Dendritic cell treated with granulocyte-macrophage colony-stimulating factor and Interleukin-4, amounts not matched to agents 40 ng/mL and 50 ng/mL, for 4 days (primary cell): ENCODE results near the gene NRAP.

Source experiments
- H3K27ac Mint-ChIP-seq: one replicate; pipeline ENCODE4 v1.8.0; 2022; ENCODE audit warnings: mild to moderate bottlenecking, mixed read lengths
- H3K27me3 Mint-ChIP-seq: one replicate; pipeline ENCODE4 v1.8.0; 2022; ENCODE audit warnings: mild to moderate bottlenecking, mixed read lengths
- H3K36me3 Mint-ChIP-seq: one replicate; pipeline ENCODE4 v1.8.0; 2022; ENCODE audit warnings: low read depth, mixed read lengths
- H3K4me1 Mint-ChIP-seq: one replicate; pipeline ENCODE4 v1.8.0; 2022; ENCODE audit warnings: low read depth, mixed read lengths
- H3K4me3 Mint-ChIP-seq: one replicate; pipeline ENCODE4 v1.8.0; 2022; ENCODE audit warnings: mild to moderate bottlenecking, moderate library complexity, mixed read lengths
- H3K9me3 Mint-ChIP-seq: one replicate; pipeline ENCODE4 v1.8.0; 2022; ENCODE audit warnings: mixed read lengths
- intact Hi-C: fragments of 100-400 bp; cut with micrococcal nuclease; formaldehyde crosslinking; loops from one replicate; pipeline ENCODE4 v1.15.0; 2022

The NRAP gene

GRCh38 chr10:113639966-113640365 is 23.9 kb downstream of the NRAP start:
- intact Hi-C loops: no loop called here
- H3K9me3 Mint-ChIP-seq: no peaks in the 10 kb centered on the region
- no peaks in the 10 kb centered on the region for H3K4me1 Mint-ChIP-seq
- no peak overlapping the region for H3K4me3 Mint-ChIP-seq
- no peak overlapping the region for H3K27ac Mint-ChIP-seq
- peaks cover 6% of the 10 kb centered on the region for H3K27me3 Mint-ChIP-seq
- no peaks in the 10 kb centered on the region for H3K36me3 Mint-ChIP-seq

- H3K4me1 Mint-ChIP-seq: no peaks in the 10 kb centered on the region
- no peaks in the 10 kb centered on the region for H3K27me3 Mint-ChIP-seq
- no peak overlapping the region for H3K4me3 Mint-ChIP-seq
- no peaks in the 10 kb centered on the region for H3K9me3 Mint-ChIP-seq
- no peaks in the 10 kb centered on the region for H3K36me3 Mint-ChIP-seq
- no peak overlapping the region for H3K27ac Mint-ChIP-seq
- intact Hi-C loops: no loop called here
Observed at GRCh38 chr10:113631684-113632367, 32.0 kb downstream of the NRAP start.

- H3K27me3 Mint-ChIP-seq: peaks cover under 1% of the 10 kb centered on the region
- intact Hi-C loops: no loop called here
- no peak overlapping the region for H3K4me3 Mint-ChIP-seq
- H3K27ac Mint-ChIP-seq: no peak overlapping the region
- no peaks in the 10 kb centered on the region for H3K4me1 Mint-ChIP-seq
- no peaks in the 10 kb centered on the region for H3K36me3 Mint-ChIP-seq
- no peaks in the 10 kb centered on the region for H3K9me3 Mint-ChIP-seq
Observed at GRCh38 chr10:113630929-113631533, 32.8 kb downstream of the NRAP start.

GRCh38 chr10:113628607-113629153 is 35.2 kb downstream of the NRAP start:
- Mint-ChIP-seq H3K27ac (no peak overlapping the region), H3K4me3 (no peak overlapping the region), H3K27me3 (peaks cover 7% of the 10 kb centered on the region), H3K36me3 (no peaks in the 10 kb centered on the region), H3K9me3 (no peaks in the 10 kb centered on the region), H3K4me1 (no peaks in the 10 kb centered on the region)
- intact Hi-C loops: no loop called here

- intact Hi-C loops: no loop called here
- Mint-ChIP-seq H3K4me3 (no peak overlapping the region), H3K27me3 (peaks cover 7% of the 10 kb centered on the region)
Observed at GRCh38 chr10:113627836-113628235, 36.0 kb downstream of the NRAP start.

GRCh38 chr10:113626809-113627355 is 37.0 kb downstream of the NRAP start:
- peaks cover 7% of the 10 kb centered on the region for H3K27me3 Mint-ChIP-seq

More at GRCh38 chr10:113627836-113628235, 36.0 kb downstream of the NRAP start:
- Mint-ChIP-seq H3K9me3 (no peaks in the 10 kb centered on the region), H3K36me3 (no peaks in the 10 kb centered on the region), H3K4me1 (no peaks in the 10 kb centered on the region), H3K27ac (no peak overlapping the region)

GRCh38 chr10:113625461-113626186 is 38.2 kb downstream of the NRAP start:
- intact Hi-C loops: no loop called here
- no peaks in the 10 kb centered on the region for H3K4me1 Mint-ChIP-seq
- H3K36me3 Mint-ChIP-seq: no peaks in the 10 kb centered on the region
- no peak overlapping the region for H3K4me3 Mint-ChIP-seq
- no peak overlapping the region for H3K27ac Mint-ChIP-seq
- peaks cover 9% of the 10 kb centered on the region for H3K27me3 Mint-ChIP-seq
- H3K9me3 Mint-ChIP-seq: no peaks in the 10 kb centered on the region

More at GRCh38 chr10:113626809-113627355, 37.0 kb downstream of the NRAP start:
- Mint-ChIP-seq H3K9me3 (no peaks in the 10 kb centered on the region), H3K4me1 (no peaks in the 10 kb centered on the region), H3K36me3 (no peaks in the 10 kb centered on the region), H3K4me3 (no peak overlapping the region), H3K27ac (no peak overlapping the region)
- intact Hi-C loops: no loop called here

GRCh38 chr10:113622831-113623230 is 41.0 kb downstream of the NRAP start:
- H3K9me3 Mint-ChIP-seq: no peaks in the 10 kb centered on the region

GRCh38 chr10:113621799-113622198 is 42.0 kb downstream of the NRAP start:
- Mint-ChIP-seq H3K4me3 (no peak overlapping the region), H3K27ac (no peak overlapping the region), H3K4me1 (no peaks in the 10 kb centered on the region), H3K36me3 (no peaks in the 10 kb centered on the region), H3K27me3 (peaks cover 35% of the 10 kb centered on the region), H3K9me3 (no peaks in the 10 kb centered on the region)
- intact Hi-C loops: no loop called here

More at GRCh38 chr10:113622831-113623230, 41.0 kb downstream of the NRAP start:
- Mint-ChIP-seq H3K4me3 (no peak overlapping the region), H3K4me1 (no peaks in the 10 kb centered on the region), H3K27ac (no peak overlapping the region), H3K27me3 (peaks cover 25% of the 10 kb centered on the region), H3K36me3 (no peaks in the 10 kb centered on the region)
- intact Hi-C loops: no loop called here

- no peaks in the 10 kb centered on the region for H3K4me1 Mint-ChIP-seq
- intact Hi-C loops: no loop called here
Observed at GRCh38 chr10:113620936-113621335, 42.9 kb downstream of the NRAP start.

GRCh38 chr10:113620511-113620910 is 43.3 kb downstream of the NRAP start:
- H3K36me3 Mint-ChIP-seq: no peaks in the 10 kb centered on the region
- no peak overlapping the region for H3K4me3 Mint-ChIP-seq
- peaks cover 43% of the 10 kb centered on the region for H3K27me3 Mint-ChIP-seq
- no peaks in the 10 kb centered on the region for H3K9me3 Mint-ChIP-seq
- H3K27ac Mint-ChIP-seq: no peak overlapping the region
- intact Hi-C loops: no loop called here
- no peaks in the 10 kb centered on the region for H3K4me1 Mint-ChIP-seq

More at GRCh38 chr10:113620936-113621335, 42.9 kb downstream of the NRAP start:
- Mint-ChIP-seq H3K27me3 (peaks cover 39% of the 10 kb centered on the region), H3K36me3 (no peaks in the 10 kb centered on the region), H3K9me3 (no peaks in the 10 kb centered on the region), H3K27ac (no peak overlapping the region), H3K4me3 (no peak overlapping the region)

- H3K27ac Mint-ChIP-seq: no peak overlapping the region
- no peaks in the 10 kb centered on the region for H3K36me3 Mint-ChIP-seq
- intact Hi-C loops: no loop called here
- H3K27me3 Mint-ChIP-seq: peaks cover 45% of the 10 kb centered on the region
- H3K9me3 Mint-ChIP-seq: no peaks in the 10 kb centered on the region
- no peaks in the 10 kb centered on the region for H3K4me1 Mint-ChIP-seq
- no peak overlapping the region for H3K4me3 Mint-ChIP-seq
Observed at GRCh38 chr10:113619401-113619800, 44.4 kb downstream of the NRAP start.

- no peak overlapping the region for H3K4me3 Mint-ChIP-seq
- H3K9me3 Mint-ChIP-seq: no peaks in the 10 kb centered on the region
- intact Hi-C loops: no loop called here
- no peaks in the 10 kb centered on the region for H3K36me3 Mint-ChIP-seq
- H3K27ac Mint-ChIP-seq: no peak overlapping the region
- no peaks in the 10 kb centered on the region for H3K4me1 Mint-ChIP-seq
- H3K27me3 Mint-ChIP-seq: peaks cover 52% of the 10 kb centered on the region
Observed at GRCh38 chr10:113618338-113618737, 45.5 kb downstream of the NRAP start.

GRCh38 chr10:113617086-113617485 is 46.8 kb downstream of the NRAP start:
- no peak overlapping the region for H3K27ac Mint-ChIP-seq
- H3K9me3 Mint-ChIP-seq: no peaks in the 10 kb centered on the region
- no peaks in the 10 kb centered on the region for H3K36me3 Mint-ChIP-seq
- peaks cover 59% of the 10 kb centered on the region for H3K27me3 Mint-ChIP-seq
- no peak overlapping the region for H3K4me3 Mint-ChIP-seq
- intact Hi-C loops: no loop called here
- no peaks in the 10 kb centered on the region for H3K4me1 Mint-ChIP-seq
